Testis (tissue), 2 donors: Measurements from ENCODE around the gene CERKL.

Experiments
- POLR2A ChIP-seq: fragments of 450-650 bp; IDR thresholded peaks from one replicate; pipeline ENCODE4 v1.6.1; 2017; ENCODE audit warnings: antibody characterized with exemption, mild to moderate bottlenecking, moderate library complexity
- TF ChIP-seq, protein P1 (sequence below), 3 experiments: fragments of 450-650 bp in 2 of 3; fragments of 200-600 bp in 1 of 3; sonication (generic) in 1 of 3; IDR thresholded peaks; one replicate each; pipeline ENCODE4 v1.5.1; 2016 to 2019; ENCODE audit warnings: antibody characterized with exemption in 3 of 3, mild to moderate bottlenecking in 2 of 3, moderate library complexity in 1 of 3

DNA sequence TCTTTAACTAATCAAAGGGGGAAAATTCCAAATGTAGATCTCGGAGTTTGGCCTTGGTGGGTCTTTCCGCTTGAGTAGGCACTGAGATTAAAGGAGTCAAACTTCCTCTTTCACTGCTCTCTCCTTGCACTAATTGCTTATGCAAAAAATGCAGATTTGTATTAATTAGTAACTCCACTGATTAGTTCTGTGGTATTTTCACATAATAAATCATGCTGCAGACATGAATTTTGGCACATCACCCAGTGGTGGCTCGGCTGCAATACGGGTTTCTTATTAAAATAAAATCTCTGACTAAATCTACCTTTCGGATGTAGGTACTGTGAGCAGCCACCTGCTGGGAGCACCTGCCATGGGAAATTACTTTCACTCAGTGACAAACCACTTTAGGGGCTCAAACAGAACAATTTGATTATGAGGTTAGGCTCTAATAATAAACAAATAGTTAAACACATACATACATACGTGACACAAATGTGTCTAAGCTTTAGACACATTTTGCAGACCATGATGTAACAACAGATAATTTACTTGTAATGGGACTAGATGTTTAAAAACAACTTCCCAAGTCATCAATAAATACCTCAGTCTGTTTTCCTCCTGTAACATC is 29.8 kb upstream of the CERKL start:
- TF ChIP-seq, protein P1, sequence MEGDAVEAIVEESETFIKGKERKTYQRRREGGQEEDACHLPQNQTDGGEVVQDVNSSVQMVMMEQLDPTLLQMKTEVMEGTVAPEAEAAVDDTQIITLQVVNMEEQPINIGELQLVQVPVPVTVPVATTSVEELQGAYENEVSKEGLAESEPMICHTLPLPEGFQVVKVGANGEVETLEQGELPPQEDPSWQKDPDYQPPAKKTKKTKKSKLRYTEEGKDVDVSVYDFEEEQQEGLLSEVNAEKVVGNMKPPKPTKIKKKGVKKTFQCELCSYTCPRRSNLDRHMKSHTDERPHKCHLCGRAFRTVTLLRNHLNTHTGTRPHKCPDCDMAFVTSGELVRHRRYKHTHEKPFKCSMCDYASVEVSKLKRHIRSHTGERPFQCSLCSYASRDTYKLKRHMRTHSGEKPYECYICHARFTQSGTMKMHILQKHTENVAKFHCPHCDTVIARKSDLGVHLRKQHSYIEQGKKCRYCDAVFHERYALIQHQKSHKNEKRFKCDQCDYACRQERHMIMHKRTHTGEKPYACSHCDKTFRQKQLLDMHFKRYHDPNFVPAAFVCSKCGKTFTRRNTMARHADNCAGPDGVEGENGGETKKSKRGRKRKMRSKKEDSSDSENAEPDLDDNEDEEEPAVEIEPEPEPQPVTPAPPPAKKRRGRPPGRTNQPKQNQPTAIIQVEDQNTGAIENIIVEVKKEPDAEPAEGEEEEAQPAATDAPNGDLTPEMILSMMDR (IDR thresholded peaks at IDR 0.05) = no peak
- no peak for TF ChIP-seq POLR2A
